Suprapubic skin (tissue), 4 donors: Measurements from ENCODE around the gene CCDC127. TPM values are rescaled to one million over a fixed set of nuclear protein-coding genes. Genes with fewer than 3 reads are reported as not detected.

Source experiments
- DNase-seq, 2 donors: peaks; one replicate each; pipeline ENCODE4 v3.0.0-alpha.2; 2019; ENCODE audit warnings: low spot score in 2 of 2
- H3K27ac ChIP-seq: fragments of 200-600 bp; sonication (generic); one replicate; pipeline ENCODE4 v1.5.1; 2019
- H3K27me3 ChIP-seq: fragments of 200-600 bp; sonication (generic); one replicate; pipeline ENCODE4 v1.5.1; 2019
- H3K36me3 ChIP-seq: fragments of 200-600 bp; sonication (generic); one replicate; pipeline ENCODE4 v1.5.1; 2019
- H3K4me1 ChIP-seq: fragments of 200-600 bp; sonication (generic); one replicate; pipeline ENCODE4 v1.5.1; 2019
- H3K4me3 ChIP-seq: fragments of 200-600 bp; sonication (generic); one replicate; pipeline ENCODE4 v1.5.1; 2019; ENCODE audit warnings: mild to moderate bottlenecking
- H3K9me3 ChIP-seq: fragments of 200-600 bp; sonication (generic); one replicate; pipeline ENCODE4 v1.5.1; 2019
- EP300 ChIP-seq: sonication (generic); formaldehyde crosslinking; IDR thresholded peaks from one replicate; pipeline ENCODE4 v1.6.1; 2017; ENCODE audit warnings: antibody characterized with exemption
- POLR2A ChIP-seq, 2 donors: fragments of 450-650 bp; IDR thresholded peaks; one replicate each; pipeline ENCODE4 v1.6.1; 2017; ENCODE audit warnings: antibody characterized with exemption in 2 of 2, mild to moderate bottlenecking in 2 of 2, moderate library complexity in 2 of 2
- POLR2AphosphoS5 ChIP-seq, 3 donors: sonication (generic); formaldehyde crosslinking; IDR thresholded peaks; one replicate each; pipeline ENCODE4 v1.6.1; 2017; ENCODE audit warnings: antibody characterized with exemption in 3 of 3
- WGBS: methylation state at CpG from one replicate; pipeline ENCODE4 v1.1.5; 2018; 5-methylcytosine and 5-hydroxymethylcytosine counted together
- total RNA-seq, 4 donors: library from RNA; depleted of rRNA; stranded (reverse); fragments of >200 nt; gene quantifications; one replicate each; pipeline ENCODE4 v1.1.0, GENCODE V29; 2016
- TF ChIP-seq, protein P1 (sequence below), 2 donors: fragments of 200-600 bp in 1 of 2; fragments of 450-650 bp in 1 of 2; sonication (generic) in 1 of 2; IDR thresholded peaks; one replicate each; pipeline ENCODE4 v1.5.1; 2016 to 2019; ENCODE audit warnings: antibody characterized with exemption in 2 of 2, mild to moderate bottlenecking in 1 of 2, moderate library complexity in 1 of 2

CCDC127 gene
- total RNA-seq, 4 donors from 2014 or later, result 3.1 to 11.7 (median 5.1) TPM

DNA sequence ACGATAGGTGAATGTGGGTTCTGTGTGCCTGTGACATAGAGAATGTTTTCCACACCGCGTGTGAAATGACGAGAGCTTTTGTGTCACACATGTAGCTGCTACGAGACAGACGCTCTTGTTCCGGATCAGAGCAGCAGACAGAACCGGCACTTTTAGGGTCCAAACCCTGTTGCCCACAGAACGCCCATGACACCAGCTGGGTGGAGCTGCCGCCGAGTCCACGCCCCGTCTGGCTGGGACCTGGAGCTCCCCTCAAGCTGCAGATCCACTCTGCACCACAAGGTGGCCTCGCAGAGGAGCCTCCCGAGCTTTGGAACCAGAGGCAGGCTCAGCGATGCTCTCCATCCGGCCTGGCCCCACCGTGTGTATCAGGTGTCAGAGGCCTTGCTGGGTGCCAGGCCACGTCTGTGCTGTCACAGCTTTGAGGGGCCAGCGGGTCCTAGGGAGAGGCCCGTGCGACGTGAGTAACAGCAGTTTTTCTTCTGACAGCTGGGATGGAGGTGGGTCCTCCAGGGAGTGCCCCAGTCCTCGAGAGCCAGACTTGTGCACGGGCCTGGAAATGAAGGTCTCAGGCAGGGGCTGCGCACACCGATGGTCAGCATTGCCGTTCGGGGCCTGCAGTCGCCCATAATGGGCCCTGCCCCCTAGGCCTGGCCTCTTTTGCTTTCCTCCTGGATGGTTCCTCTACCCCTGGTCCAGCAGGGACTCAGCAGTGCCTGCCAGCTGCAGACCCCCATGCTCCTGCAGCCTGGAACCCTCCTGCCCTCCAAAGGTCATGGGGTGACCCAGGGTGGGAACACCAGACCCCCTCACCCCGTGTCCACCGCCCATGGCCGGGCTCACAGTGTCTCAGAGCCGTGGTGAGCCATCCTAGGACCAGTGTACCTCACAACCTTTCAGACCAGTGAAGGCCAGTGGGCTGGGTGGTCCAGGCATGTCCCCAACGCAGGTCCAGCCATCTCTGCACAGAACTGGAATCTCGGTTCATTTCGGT is 29.2 kb downstream of the CCDC127 start:
- TF ChIP-seq, protein P1, sequence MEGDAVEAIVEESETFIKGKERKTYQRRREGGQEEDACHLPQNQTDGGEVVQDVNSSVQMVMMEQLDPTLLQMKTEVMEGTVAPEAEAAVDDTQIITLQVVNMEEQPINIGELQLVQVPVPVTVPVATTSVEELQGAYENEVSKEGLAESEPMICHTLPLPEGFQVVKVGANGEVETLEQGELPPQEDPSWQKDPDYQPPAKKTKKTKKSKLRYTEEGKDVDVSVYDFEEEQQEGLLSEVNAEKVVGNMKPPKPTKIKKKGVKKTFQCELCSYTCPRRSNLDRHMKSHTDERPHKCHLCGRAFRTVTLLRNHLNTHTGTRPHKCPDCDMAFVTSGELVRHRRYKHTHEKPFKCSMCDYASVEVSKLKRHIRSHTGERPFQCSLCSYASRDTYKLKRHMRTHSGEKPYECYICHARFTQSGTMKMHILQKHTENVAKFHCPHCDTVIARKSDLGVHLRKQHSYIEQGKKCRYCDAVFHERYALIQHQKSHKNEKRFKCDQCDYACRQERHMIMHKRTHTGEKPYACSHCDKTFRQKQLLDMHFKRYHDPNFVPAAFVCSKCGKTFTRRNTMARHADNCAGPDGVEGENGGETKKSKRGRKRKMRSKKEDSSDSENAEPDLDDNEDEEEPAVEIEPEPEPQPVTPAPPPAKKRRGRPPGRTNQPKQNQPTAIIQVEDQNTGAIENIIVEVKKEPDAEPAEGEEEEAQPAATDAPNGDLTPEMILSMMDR (IDR thresholded peaks at IDR 0.05), result peak; percentile 85 to 99
- no peak for TF ChIP-seq POLR2A (IDR thresholded peaks at IDR 0.05)
- H3K27me3 ChIP-seq, result peaks cover 23% of the 10 kb centered on the region
- H3K36me3 ChIP-seq, result no peaks in the 10 kb centered on the region
- peaks cover 21% of the 10 kb centered on the region for H3K4me1 ChIP-seq
- H3K27ac ChIP-seq, result no peak overlapping the region
- DNase-seq, result peak; percentile 91 to 92
- H3K9me3 ChIP-seq, result no peaks in the 10 kb centered on the region
- H3K4me3 ChIP-seq, result peak overlapping the region; percentile 24
- WGBS, result 46% methylated on average over 10 of the region's 37 CpGs

DNA sequence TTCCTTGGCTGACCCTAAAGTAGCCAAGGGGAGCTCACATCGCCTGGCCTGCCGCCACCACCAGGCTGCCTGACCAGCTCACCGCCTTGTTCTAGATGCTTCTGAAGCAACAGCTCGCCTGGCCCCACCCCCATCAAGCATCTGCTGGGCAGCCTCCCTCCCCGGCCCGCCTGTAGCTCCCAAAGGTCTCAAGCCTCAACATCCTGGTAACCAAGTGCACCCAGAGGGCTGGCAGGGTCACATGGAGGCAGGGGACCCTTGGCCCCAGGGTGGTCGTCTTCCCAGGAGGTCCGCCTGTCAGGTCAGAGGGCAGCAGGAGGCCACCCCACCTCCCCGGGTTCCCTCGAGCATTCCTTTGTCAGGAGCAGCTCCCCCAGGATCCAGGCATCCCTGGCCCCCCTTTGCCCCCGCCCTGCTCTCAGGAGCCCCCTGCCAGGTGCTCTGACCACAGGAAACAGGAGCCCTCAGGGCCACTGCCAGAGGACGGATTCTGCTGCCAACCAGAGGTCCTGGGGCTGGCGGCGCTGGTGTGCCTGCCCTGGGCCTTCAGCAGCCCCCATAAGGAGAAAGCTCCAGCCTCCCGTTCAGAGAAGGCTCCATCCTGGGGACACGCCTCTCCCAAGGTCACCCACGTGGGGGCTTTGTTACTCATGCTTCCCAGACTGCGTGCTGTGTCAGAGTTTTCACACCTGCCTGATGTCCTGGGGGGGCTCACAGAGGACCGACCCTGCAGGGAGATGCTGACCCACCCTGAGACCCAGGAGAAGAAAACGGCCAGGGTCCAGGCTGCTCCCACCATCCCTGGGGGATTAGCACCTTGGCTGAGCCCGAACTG is 30.1 kb downstream of the CCDC127 start:
- Histone ChIP-seq H3K36me3 (no peaks in the 10 kb centered on the region), H3K4me3 (peak overlapping the region; percentile 24), H3K27me3 (peaks cover 22% of the 10 kb centered on the region), H3K9me3 (no peaks in the 10 kb centered on the region), H3K27ac (no peak overlapping the region), H3K4me1 (peaks cover 21% of the 10 kb centered on the region)
- WGBS, result 67% methylated on average over 5 of the region's 21 CpGs
- DNase-seq, result no peak
- TF ChIP-seq POLR2A (IDR thresholded peaks at IDR 0.05), result no peak
- TF ChIP-seq, protein P1 (IDR thresholded peaks at IDR 0.05), result no peak
- no peak for TF ChIP-seq EP300
- TF ChIP-seq POLR2AphosphoS5 (IDR thresholded peaks at IDR 0.05), result no peak

DNA sequence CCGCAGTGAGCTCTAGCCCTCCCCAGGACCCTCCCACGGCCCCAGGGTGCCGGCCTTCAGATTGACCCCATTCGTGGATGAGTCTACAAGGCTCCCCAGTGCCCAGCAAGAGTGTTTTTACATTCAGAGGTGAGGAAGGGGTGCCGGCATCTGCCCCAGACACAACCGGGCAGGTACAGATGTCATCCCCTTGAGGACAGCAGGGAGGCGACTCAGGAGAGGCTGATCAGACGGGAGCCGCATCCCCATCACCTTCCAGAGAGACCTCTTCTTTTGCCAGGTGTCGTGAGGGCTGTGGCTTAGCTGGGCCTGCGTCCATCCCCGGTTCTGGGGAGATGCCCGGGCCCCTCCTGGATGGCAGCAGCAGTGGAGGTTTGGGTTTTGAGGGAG is 30.9 kb downstream of the CCDC127 start:
- WGBS, result 96% methylated on average over 8 of the region's 13 CpGs
- Histone ChIP-seq H3K27me3 (peaks cover 14% of the 10 kb centered on the region), H3K36me3 (no peaks in the 10 kb centered on the region), H3K4me3 (no peak overlapping the region), H3K9me3 (no peaks in the 10 kb centered on the region), H3K4me1 (peaks cover 21% of the 10 kb centered on the region), H3K27ac (no peak overlapping the region)
- TF ChIP-seq, protein P1 (IDR thresholded peaks at IDR 0.05), result no peak
- TF ChIP-seq EP300 (no peak), POLR2A (IDR thresholded peaks at IDR 0.05) (no peak)
- DNase-seq, result no peak

DNA sequence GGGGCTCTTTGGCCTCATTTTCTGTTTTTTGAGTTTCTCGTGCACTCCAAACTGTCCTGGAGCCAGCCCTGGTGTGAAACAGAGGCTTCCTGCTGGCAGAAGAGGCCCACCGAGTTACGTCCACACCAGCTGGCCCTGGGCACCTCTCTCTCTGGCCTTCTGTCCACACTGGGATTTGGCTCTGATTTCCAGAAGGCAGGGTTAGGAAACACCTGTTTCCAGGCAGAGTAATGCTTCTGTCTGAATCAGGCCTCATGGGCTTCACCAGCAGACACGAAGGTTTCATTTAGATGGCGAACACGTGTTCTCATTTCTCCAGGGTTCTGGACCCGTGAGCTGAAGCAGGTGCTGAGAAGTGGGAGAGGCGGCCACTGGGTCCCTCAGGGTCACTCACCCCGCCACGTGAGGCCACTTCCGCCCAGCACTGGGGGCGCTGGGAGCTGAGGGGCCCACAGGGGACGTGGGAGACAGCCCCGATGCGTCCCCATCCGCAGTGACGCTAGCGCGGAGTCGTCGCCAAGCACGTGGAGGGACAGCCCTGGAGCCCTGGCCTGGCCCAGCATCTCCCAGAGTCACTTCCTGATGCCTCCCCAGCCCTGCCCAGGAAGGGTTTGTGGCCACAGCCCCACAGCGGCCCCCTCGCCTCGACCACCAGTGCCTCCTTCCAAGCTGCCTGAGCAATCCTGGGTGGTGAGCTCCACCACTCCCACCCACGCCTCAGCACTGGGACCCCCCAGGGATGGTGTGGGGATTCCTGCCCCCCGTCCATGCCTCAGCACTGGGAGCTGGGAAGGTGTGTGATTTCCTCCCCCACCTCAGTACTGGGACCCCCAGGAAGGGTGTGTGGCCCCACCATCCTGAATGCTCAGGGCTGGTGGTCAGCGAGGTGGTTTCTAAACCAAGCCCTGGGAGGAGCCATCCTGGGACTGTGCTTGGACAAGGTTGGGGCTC is 31.6 kb downstream of the CCDC127 start:
- no peak overlapping the region for H3K27ac ChIP-seq
- no peak overlapping the region for H3K4me3 ChIP-seq
- peaks cover 12% of the 10 kb centered on the region for H3K27me3 ChIP-seq
- no peaks in the 10 kb centered on the region for H3K36me3 ChIP-seq
- TF ChIP-seq POLR2A (IDR thresholded peaks at IDR 0.05) (no peak), EP300 (no peak)
- peaks cover 16% of the 10 kb centered on the region for H3K4me1 ChIP-seq
- no peaks in the 10 kb centered on the region for H3K9me3 ChIP-seq
- no peak for DNase-seq
- 86% methylated on average over 15 of the region's 28 CpGs for WGBS
